Daoy (cell line): ENCODE measurements around the gene SORCS3. TPM values are rescaled to one million over a fixed set of nuclear protein-coding genes. Genes with fewer than 3 reads are reported as not detected.

Experiments
- DNase-seq: peaks from one replicate; pipeline ENCODE4 v3.0.0-alpha.2; 2015; ENCODE audit warnings: low read depth
- total RNA-seq: library from RNA; depleted of rRNA; stranded (reverse); fragments of >200 nt; shearing (Covaris generic); gene quantifications from 2 replicates; pipeline ENCODE4 v1.2.3, GENCODE V29; 2014

SORCS3 gene
- total RNA-seq, 1 experiment from 2014 or later: not detected

- DNase-seq: no peak
Measured at GRCh38 chr10:104920476-104920875, 279.4 kb downstream of the SORCS3 start.

- no peak for DNase-seq
Measured at GRCh38 chr10:104921763-104922162, 280.7 kb downstream of the SORCS3 start.

GRCh38 chr10:104922810-104923209, 281.7 kb downstream of the SORCS3 start:
- no peak for DNase-seq

- DNase-seq: no peak
Measured at GRCh38 chr10:104923501-104923900, 282.4 kb downstream of the SORCS3 start.

GRCh38 chr10:104924101-104924795, 283.2 kb downstream of the SORCS3 start:
- no peak for DNase-seq

- no peak for DNase-seq
Measured at GRCh38 chr10:104925232-104925851, 284.3 kb downstream of the SORCS3 start.

GRCh38 chr10:104928734-104929133, 287.6 kb downstream of the SORCS3 start:
- DNase-seq: no peak

GRCh38 chr10:104931612-104932134, 290.6 kb downstream of the SORCS3 start:
- no peak for DNase-seq

- DNase-seq: no peak
Measured at GRCh38 chr10:104935656-104936055, 294.6 kb downstream of the SORCS3 start.

GRCh38 chr10:104937567-104937966, 296.5 kb downstream of the SORCS3 start:
- peak; percentile 7 for DNase-seq

- no peak for DNase-seq
Measured at GRCh38 chr10:104938031-104938430, 296.9 kb downstream of the SORCS3 start.

- no peak for DNase-seq
Measured at GRCh38 chr10:104941662-104942061, 300.6 kb downstream of the SORCS3 start.

GRCh38 chr10:104947314-104947713, 306.2 kb downstream of the SORCS3 start:
- DNase-seq: no peak

- no peak for DNase-seq
Measured at GRCh38 chr10:104957178-104957841, 316.2 kb downstream of the SORCS3 start.

GRCh38 chr10:104966563-104967297, 325.6 kb downstream of the SORCS3 start:
- no peak for DNase-seq

- DNase-seq: no peak
Measured at GRCh38 chr10:104980368-104980767, 339.3 kb downstream of the SORCS3 start.

- DNase-seq: no peak
Measured at GRCh38 chr10:104981995-104982394, 340.9 kb downstream of the SORCS3 start.

- no peak for DNase-seq
Measured at GRCh38 chr10:104988686-104989085, 347.6 kb downstream of the SORCS3 start.

GRCh38 chr10:104989880-104990279, 348.8 kb downstream of the SORCS3 start:
- no peak for DNase-seq

GRCh38 chr10:104993085-104993484, 352.0 kb downstream of the SORCS3 start:
- no peak for DNase-seq

GRCh38 chr10:105001269-105001668, 360.2 kb downstream of the SORCS3 start:
- no peak for DNase-seq
